Measurements from ENCODE around the gene KIZ. TPM values are rescaled to one million over a fixed set of nuclear protein-coding genes. Genes with fewer than 3 reads are reported as not detected.
A peak's percentile ranks its signal among the peaks of the same experiment; 100 is the strongest.

KIZ gene
- total and polyA plus RNA-seq, 3 donors from 2014 or later = 41.4 to 76.7 (median 73.3) TPM

GRCh38 chr20:21173485-21173884, 47.6 kb downstream of the KIZ start:
- TF ChIP-seq POLR2A (IDR thresholded peaks at IDR 0.05) = no peak
- no peak for TF ChIP-seq CTCF (IDR thresholded peaks at IDR 0.05)
- Histone ChIP-seq H3K36me3 (ENCODE audit: low read depth, missing control alignments) (no peaks in the 10 kb centered on the region), H3K27ac (peak overlapping the region in 1 of 2 donors; percentile 43), H3K4me1 (peaks cover 15% of the 10 kb centered on the region), H3K9me3 (no peaks in the 10 kb centered on the region), H3K4me3 (no peak overlapping the region), H3K27me3 (no peaks in the 10 kb centered on the region)
- intact Hi-C loops (cut with DNase I; ENCODE audit: low total_unique reads) = no loop called here
- WGBS, 2 donors = 23 to 36% methylated on average over 2 of the region's 2 CpGs
- no peak for DNase-seq

- Histone ChIP-seq H3K9me3 (no peaks in the 10 kb centered on the region), H3K4me3 (no peak overlapping the region), H3K36me3 (ENCODE audit: low read depth, missing control alignments) (no peaks in the 10 kb centered on the region), H3K27ac (peak overlapping the region in 1 of 2 donors; percentile 43), H3K27me3 (no peaks in the 10 kb centered on the region), H3K4me1 (peaks cover 15% of the 10 kb centered on the region)
- no peak for DNase-seq
- 75% methylated on average over 2 of the region's 2 CpGs for WGBS, 2 donors
- TF ChIP-seq CTCF (IDR thresholded peaks at IDR 0.05) = no peak
- TF ChIP-seq POLR2A (IDR thresholded peaks at IDR 0.05) = no peak
- intact Hi-C loops (cut with DNase I; ENCODE audit: low total_unique reads) = no loop called here
Observed at GRCh38 chr20:21174516-21175239, 48.8 kb downstream of the KIZ start.

GRCh38 chr20:21175433-21175832, 49.6 kb downstream of the KIZ start:
- Histone ChIP-seq H3K27ac (peak overlapping the region in 1 of 2 donors; percentile 43), H3K27me3 (no peaks in the 10 kb centered on the region), H3K36me3 (ENCODE audit: low read depth, missing control alignments) (no peaks in the 10 kb centered on the region), H3K9me3 (no peaks in the 10 kb centered on the region), H3K4me3 (no peak overlapping the region), H3K4me1 (peaks cover 15% of the 10 kb centered on the region)
- TF ChIP-seq POLR2A (IDR thresholded peaks at IDR 0.05) (no peak), CTCF (IDR thresholded peaks at IDR 0.05) (no peak)
- no peak for DNase-seq
- intact Hi-C loops (cut with DNase I; ENCODE audit: low total_unique reads) = no loop called here

GRCh38 chr20:21177767-21178166, 51.9 kb downstream of the KIZ start:
- intact Hi-C loops (cut with DNase I; ENCODE audit: low total_unique reads) = no loop called here
- Histone ChIP-seq H3K4me3 (no peak overlapping the region), H3K27me3 (no peaks in the 10 kb centered on the region), H3K9me3 (no peaks in the 10 kb centered on the region), H3K27ac (no peak overlapping the region), H3K4me1 (peaks cover 15% of the 10 kb centered on the region), H3K36me3 (ENCODE audit: low read depth, missing control alignments) (no peaks in the 10 kb centered on the region)
- no peak for TF ChIP-seq CTCF (IDR thresholded peaks at IDR 0.05)
- no peak for TF ChIP-seq POLR2A (IDR thresholded peaks at IDR 0.05)
- DNase-seq = no peak
- 90 to 97% methylated on average over 2 of the region's 2 CpGs for WGBS, 2 donors

GRCh38 chr20:21179757-21180156, 53.9 kb downstream of the KIZ start:
- Histone ChIP-seq H3K4me1 (peaks cover 4% of the 10 kb centered on the region), H3K36me3 (ENCODE audit: low read depth, missing control alignments) (no peaks in the 10 kb centered on the region), H3K4me3 (no peak overlapping the region), H3K27ac (no peak overlapping the region), H3K27me3 (no peaks in the 10 kb centered on the region), H3K9me3 (no peaks in the 10 kb centered on the region)
- TF ChIP-seq CTCF (IDR thresholded peaks at IDR 0.05) (no peak), POLR2A (IDR thresholded peaks at IDR 0.05) (no peak)
- intact Hi-C loops (cut with DNase I; ENCODE audit: low total_unique reads) = no loop called here
- no peak for DNase-seq
- WGBS, 2 donors = 83 to 88% methylated on average over 2 of the region's 2 CpGs
